Suprapubic skin (tissue), 4 donors: ENCODE measurements around the gene ABHD3.

Experiments
- POLR2A ChIP-seq, 2 donors: fragments of 450-650 bp; IDR thresholded peaks; one replicate each; pipeline ENCODE4 v1.6.1; 2017; ENCODE audit warnings: antibody characterized with exemption in 2 of 2, mild to moderate bottlenecking in 2 of 2, moderate library complexity in 2 of 2
- POLR2AphosphoS5 ChIP-seq, 3 donors: sonication (generic); formaldehyde crosslinking; IDR thresholded peaks; one replicate each; pipeline ENCODE4 v1.6.1; 2017; ENCODE audit warnings: antibody characterized with exemption in 3 of 3
- TF ChIP-seq, protein P1 (sequence below), 2 donors: fragments of 200-600 bp in 1 of 2; fragments of 450-650 bp in 1 of 2; sonication (generic) in 1 of 2; IDR thresholded peaks; one replicate each; pipeline ENCODE4 v1.5.1; 2016 to 2019; ENCODE audit warnings: antibody characterized with exemption in 2 of 2, mild to moderate bottlenecking in 1 of 2, moderate library complexity in 1 of 2

DNA sequence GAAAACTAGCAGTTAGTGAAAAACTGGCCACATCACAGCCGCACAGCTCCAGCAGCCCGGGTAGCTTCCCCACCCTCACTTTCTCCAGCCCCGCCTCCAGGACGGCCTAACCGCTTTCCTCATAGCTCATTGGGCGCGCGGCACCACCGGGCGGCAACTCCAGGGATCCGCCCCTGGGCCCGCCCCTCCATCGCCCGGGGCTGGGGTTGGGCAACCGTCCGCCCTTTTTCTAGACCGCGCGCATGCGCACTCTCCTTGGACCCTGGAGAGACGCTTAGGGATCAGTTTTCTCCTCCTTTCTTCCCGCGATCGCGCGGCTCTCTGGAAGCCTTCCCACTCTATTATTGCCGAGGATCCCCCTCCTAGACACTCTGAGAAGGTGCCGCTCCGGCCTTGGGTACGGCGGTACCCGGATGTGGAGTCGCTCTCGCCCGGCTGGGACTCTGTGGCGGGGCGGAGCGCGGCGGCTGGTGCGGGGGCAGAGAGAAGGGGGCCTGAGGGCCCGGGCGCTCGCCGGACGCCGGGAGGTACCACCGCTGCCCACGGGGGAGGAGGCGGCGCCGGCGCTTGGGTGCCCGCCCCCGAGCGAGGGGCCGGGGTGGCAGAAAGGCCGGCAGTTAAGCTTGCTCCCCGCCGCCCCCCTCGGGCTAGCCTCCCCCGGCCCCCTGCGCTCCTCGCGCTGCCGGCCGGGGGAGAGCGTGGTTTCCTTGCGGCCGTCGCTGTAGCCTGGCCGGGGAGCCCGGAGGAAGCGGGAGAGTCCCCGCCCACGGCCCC lies 36.2 kb upstream of the ABHD3 start, which contains the start of gene MIB1:
- TF ChIP-seq POLR2A (IDR thresholded peaks at IDR 0.05) (peak in 1 of 2 donors; percentile 64), POLR2AphosphoS5 (IDR thresholded peaks at IDR 0.05) (peak in 2 of 3 donors; percentile 53 to 79)
- TF ChIP-seq, protein P1, sequence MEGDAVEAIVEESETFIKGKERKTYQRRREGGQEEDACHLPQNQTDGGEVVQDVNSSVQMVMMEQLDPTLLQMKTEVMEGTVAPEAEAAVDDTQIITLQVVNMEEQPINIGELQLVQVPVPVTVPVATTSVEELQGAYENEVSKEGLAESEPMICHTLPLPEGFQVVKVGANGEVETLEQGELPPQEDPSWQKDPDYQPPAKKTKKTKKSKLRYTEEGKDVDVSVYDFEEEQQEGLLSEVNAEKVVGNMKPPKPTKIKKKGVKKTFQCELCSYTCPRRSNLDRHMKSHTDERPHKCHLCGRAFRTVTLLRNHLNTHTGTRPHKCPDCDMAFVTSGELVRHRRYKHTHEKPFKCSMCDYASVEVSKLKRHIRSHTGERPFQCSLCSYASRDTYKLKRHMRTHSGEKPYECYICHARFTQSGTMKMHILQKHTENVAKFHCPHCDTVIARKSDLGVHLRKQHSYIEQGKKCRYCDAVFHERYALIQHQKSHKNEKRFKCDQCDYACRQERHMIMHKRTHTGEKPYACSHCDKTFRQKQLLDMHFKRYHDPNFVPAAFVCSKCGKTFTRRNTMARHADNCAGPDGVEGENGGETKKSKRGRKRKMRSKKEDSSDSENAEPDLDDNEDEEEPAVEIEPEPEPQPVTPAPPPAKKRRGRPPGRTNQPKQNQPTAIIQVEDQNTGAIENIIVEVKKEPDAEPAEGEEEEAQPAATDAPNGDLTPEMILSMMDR (IDR thresholded peaks at IDR 0.05): no peak
